GM12865 (cell line): ENCODE data around the gene EMX1.

ENCODE experiments used
- DNase-seq: peaks from one replicate; pipeline ENCODE4 v3.0.0; 2010; ENCODE audit warnings: low read depth
- H3K4me3 ChIP-seq: 2 replicates; pipeline ENCODE4 v1.5.1; 2011; ENCODE audit warnings: mild to moderate bottlenecking, low read depth, low read length, control low read depth
- CTCF ChIP-seq: IDR thresholded peaks from 2 replicates; pipeline ENCODE4 v1.5.1; 2011; ENCODE audit warnings: low read length, control low read depth, low read depth, inconsistent platforms; ENCODE audit not compliant: insufficient read depth; ENCODE audit errors: missing control alignments

EMX1 gene

GRCh38 chr2:72932805-72933204 lies 15.5 kb downstream of the EMX1 start:
- TF ChIP-seq CTCF, result no peak

GRCh38 chr2:72933207-72933606 lies 15.9 kb downstream of the EMX1 start:
- no peak for TF ChIP-seq CTCF
- no peak for DNase-seq
- H3K4me3 ChIP-seq, result no peak overlapping the region

More at GRCh38 chr2:72932805-72933204, 15.5 kb downstream of the EMX1 start:
- no peak for DNase-seq
- no peak overlapping the region for H3K4me3 ChIP-seq

GRCh38 chr2:72933646-72934151 lies 16.4 kb downstream of the EMX1 start:
- no peak for TF ChIP-seq CTCF
- no peak for DNase-seq
- no peak overlapping the region for H3K4me3 ChIP-seq

- H3K4me3 ChIP-seq, result no peak overlapping the region
- peak; percentile 65 for DNase-seq
- peak; percentile 50 for TF ChIP-seq CTCF
Observed at GRCh38 chr2:72934683-72935610, 17.6 kb downstream of the EMX1 start.

- no peak for TF ChIP-seq CTCF
- no peak overlapping the region for H3K4me3 ChIP-seq
- no peak for DNase-seq
Observed at GRCh38 chr2:72935611-72935957, 18.3 kb downstream of the EMX1 start.

GRCh38 chr2:72936660-72937355 lies 19.5 kb downstream of the EMX1 start:
- no peak overlapping the region for H3K4me3 ChIP-seq
- DNase-seq, result no peak
- TF ChIP-seq CTCF, result no peak
